Stimulated activated memory B cell treated with anti-CD40 and anti-IgM and Interleukin-4, amounts not matched to agents 10 μg/mL and 1 μg/mL and 100 μg/mL, for 72 hours (primary cell): ENCODE results near the gene ATP6V0A1.
A peak's percentile ranks its signal among the peaks of the same experiment; 100 is the strongest.
"Not testable (repeated sequence)": the region's sequence is repeated elsewhere in the genome, so short reads cannot be mapped to it uniquely, and the experiment has no call there.

Source experiments
- ATAC-seq: fragments of 150-1000 bp; cut with Tn5 transposase; 2 replicates; pipeline ENCODE4 v1.10.0; 2021
- H3K27ac Mint-ChIP-seq: one replicate; pipeline ENCODE4 v1.8.0; 2022; ENCODE audit warnings: mild to moderate bottlenecking, mixed read lengths
- H3K27me3 Mint-ChIP-seq: one replicate; pipeline ENCODE4 v1.8.0; 2022; ENCODE audit warnings: mixed read lengths
- H3K36me3 Mint-ChIP-seq: one replicate; pipeline ENCODE4 v1.8.0; 2022; ENCODE audit warnings: mixed read lengths
- H3K4me1 Mint-ChIP-seq: one replicate; pipeline ENCODE4 v1.8.0; 2022; ENCODE audit warnings: mixed read lengths
- H3K4me3 Mint-ChIP-seq: one replicate; pipeline ENCODE4 v1.8.0; 2022; ENCODE audit warnings: mild to moderate bottlenecking, moderate library complexity, mixed read lengths
- H3K9me3 Mint-ChIP-seq: one replicate; pipeline ENCODE4 v1.8.0; 2022; ENCODE audit warnings: mixed read lengths

ATP6V0A1 gene

GRCh38 chr17:42547001-42547461, 88.4 kb downstream of the ATP6V0A1 start:
- H3K27ac Mint-ChIP-seq, result peak overlapping the region; percentile 63
- peaks cover 9% of the 10 kb centered on the region for H3K36me3 Mint-ChIP-seq
- no peaks in the 10 kb centered on the region for H3K9me3 Mint-ChIP-seq
- ATAC-seq, result no peak
- H3K4me1 Mint-ChIP-seq, result peaks cover 30% of the 10 kb centered on the region
- H3K27me3 Mint-ChIP-seq, result no peaks in the 10 kb centered on the region
- H3K4me3 Mint-ChIP-seq, result peak overlapping the region; percentile 33

DNA sequence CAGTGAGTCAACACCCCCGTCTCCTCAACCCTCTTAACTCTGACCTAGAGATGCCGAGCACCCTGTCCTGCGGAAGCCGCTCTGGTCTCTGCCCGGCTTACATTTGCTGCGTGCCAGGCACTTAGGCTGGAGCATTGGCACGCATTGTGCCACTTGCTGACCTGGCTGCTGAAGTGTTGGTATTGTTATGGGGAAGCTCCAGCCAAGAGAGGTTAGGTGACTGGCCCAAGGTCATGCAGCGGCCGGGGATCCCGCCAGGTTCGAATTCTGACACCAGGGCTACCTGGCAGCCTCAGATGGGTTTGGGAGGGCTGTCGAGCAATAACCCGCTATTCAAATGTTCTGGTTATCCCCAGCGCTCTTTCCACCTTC, 89.0 kb downstream of the ATP6V0A1 start:
- peaks cover 33% of the 10 kb centered on the region for H3K4me1 Mint-ChIP-seq
- ATAC-seq, result no peak
- no peaks in the 10 kb centered on the region for H3K27me3 Mint-ChIP-seq
- peak overlapping the region; percentile 45 for H3K4me3 Mint-ChIP-seq
- no peaks in the 10 kb centered on the region for H3K9me3 Mint-ChIP-seq
- no peak overlapping the region for H3K27ac Mint-ChIP-seq
- H3K36me3 Mint-ChIP-seq, result peaks cover 8% of the 10 kb centered on the region

DNA sequence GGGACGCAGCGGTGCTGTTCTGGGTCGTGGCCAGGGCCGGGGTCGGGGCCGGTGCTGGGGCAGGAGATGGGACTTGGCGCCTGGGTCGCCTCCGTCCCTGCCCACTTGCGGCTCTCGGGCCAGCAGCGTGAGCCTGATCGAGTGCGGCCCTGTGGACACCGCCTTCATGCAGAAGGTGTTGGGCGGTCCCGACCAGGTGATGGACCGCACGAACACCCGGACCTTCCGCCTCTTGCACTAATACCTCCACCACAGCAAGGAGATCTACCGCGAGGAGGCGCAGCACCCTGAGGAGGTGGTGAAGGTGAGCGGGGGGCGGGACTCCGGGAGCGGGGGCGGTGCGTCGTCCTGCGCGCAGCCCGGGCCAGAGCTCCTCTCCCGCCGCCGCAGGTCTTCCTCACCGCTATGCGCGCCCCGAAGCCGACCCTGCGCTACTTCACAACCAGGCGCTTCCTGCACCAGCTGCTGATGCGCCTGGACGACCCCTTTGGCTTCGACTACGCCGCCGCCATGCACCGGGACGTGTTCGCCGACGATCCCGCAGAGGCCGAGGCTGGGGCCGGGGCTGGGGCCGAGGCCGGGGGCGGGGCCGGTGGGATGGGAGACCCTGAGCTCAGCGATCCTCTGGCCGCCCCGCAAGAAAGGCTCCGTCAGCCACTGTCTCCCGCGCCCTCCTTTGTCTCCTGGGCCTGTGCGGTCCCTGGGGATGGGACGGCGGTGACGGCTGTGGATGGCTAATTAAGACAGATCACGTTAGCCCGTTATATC, 89.6 kb downstream of the ATP6V0A1 start:
- Mint-ChIP-seq H3K36me3 (peaks cover 2% of the 10 kb centered on the region), H3K27ac (no peak overlapping the region), H3K9me3 (no peaks in the 10 kb centered on the region), H3K4me3 (peak overlapping the region; percentile 45), H3K27me3 (no peaks in the 10 kb centered on the region), H3K4me1 (peaks cover 38% of the 10 kb centered on the region)
- peak; percentile 94 for ATAC-seq

- Mint-ChIP-seq H3K27me3 (no peaks in the 10 kb centered on the region), H3K27ac (no peak overlapping the region), H3K9me3 (no peaks in the 10 kb centered on the region), H3K4me3 (peak overlapping the region; percentile 45), H3K4me1 (peaks cover 47% of the 10 kb centered on the region), H3K36me3 (no peaks in the 10 kb centered on the region)
- ATAC-seq, result no peak
These were observed 90.5 kb downstream of the ATP6V0A1 start for GRCh38 chr17:42548993-42549755.

DNA sequence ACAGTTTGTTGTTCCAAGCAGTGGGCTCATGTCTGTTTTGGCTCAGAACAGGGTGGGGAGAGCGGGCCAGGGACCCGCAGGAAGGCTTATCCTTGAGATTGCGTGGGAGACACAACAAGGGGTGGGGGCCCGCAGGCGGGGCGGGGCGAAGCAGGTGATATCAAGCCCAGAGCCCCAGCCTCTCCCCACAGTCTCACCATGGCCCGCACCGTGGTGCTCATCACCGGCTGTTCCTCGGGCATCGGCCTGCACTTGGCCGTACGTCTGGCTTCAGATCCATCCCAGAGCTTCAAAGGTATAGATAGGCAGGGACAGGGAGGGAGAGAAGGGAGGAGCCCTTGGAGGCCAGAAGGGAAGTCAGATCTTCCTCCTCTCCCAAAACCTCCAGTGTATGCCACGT, 94.1 kb downstream of the ATP6V0A1 start, which contains the start of gene HSD17B1:
Gene HSD17B1, plus strand, starts transcription at position 188 of the 400 bp plus-strand sequence. Its CDS starts 11 bp downstream, at position 199.
- Mint-ChIP-seq H3K4me3 (peak within 1 kb of the TSS; percentile 99), H3K27ac (peak within 1 kb of the TSS; percentile 98), H3K4me1 (peaks cover 54% of the 10 kb centered on the region)
- not testable (repeated sequence) for ATAC-seq, H3K27me3 Mint-ChIP-seq, H3K36me3 Mint-ChIP-seq, H3K9me3 Mint-ChIP-seq

GRCh38 chr17:42553161-42553818, 94.6 kb downstream of the ATP6V0A1 start:
- Mint-ChIP-seq H3K9me3 (no peaks in the 10 kb centered on the region), H3K27me3 (no peaks in the 10 kb centered on the region), H3K4me1 (peaks cover 53% of the 10 kb centered on the region), H3K4me3 (peak overlapping the region; percentile 99), H3K27ac (peak overlapping the region; percentile 98), H3K36me3 (no peaks in the 10 kb centered on the region)
- ATAC-seq, result no peak

DNA sequence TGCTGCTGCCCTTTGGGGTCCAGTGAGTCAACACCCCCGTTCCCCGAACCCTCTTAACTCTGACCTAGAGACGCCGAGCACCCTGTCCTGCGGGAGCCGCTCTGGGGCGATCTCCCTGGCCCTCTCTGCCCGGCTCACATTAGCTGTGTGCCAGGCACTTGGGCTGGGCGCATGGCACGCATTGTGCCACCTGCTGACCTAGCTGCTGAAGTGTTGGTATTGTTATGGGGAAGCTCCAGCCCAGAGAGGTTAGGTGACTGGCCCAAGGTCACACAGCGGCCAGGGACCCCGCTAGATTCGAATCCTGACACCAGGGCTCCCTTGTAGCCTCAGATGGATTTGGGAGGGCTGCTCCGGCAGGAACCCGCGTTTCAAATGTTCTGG, 95.2 kb downstream of the ATP6V0A1 start:
- ATAC-seq, result no peak
- Mint-ChIP-seq H3K27ac (peak overlapping the region; percentile 98), H3K4me1 (peaks cover 50% of the 10 kb centered on the region), H3K27me3 (no peaks in the 10 kb centered on the region), H3K4me3 (peak overlapping the region; percentile 99), H3K36me3 (no peaks in the 10 kb centered on the region), H3K9me3 (no peaks in the 10 kb centered on the region)

DNA sequence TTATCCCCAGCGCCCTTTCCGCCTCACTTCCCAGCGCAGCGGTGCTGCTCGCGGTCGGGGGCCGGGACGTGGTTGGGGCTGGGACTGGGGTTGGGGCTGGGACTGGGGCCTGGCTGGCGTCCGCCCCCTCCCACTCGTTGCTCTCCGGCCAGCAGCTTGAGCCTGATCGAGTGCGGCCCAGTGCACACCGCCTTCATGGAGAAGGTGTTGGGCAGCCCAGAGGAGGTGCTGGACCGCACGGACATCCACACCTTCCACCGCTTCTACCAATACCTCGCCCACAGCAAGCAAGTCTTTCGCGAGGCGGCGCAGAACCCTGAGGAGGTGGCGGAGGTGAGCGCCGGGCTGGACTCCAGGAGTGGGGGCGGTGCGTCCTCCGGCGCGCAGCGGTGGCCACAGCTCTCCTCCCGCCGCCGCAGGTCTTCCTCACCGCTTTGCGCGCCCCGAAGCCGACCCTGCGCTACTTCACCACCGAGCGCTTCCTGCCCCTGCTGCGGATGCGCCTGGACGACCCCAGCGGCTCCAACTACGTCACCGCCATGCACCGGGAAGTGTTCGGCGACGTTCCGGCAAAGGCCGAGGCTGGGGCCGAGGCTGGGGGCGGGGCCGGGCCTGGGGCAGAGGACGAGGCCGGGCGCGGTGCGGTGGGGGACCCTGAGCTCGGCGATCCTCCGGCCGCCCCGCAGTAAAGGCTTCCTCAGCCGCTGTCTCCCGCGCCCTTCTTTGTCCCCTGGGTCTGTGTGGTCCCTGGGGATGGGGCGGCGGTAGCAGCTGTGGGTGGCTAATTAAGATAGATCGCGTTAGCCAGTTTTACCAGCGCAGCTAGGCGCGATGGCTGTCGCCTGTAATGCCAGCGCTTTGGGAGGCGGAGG, 95.8 kb downstream of the ATP6V0A1 start:
- H3K36me3 Mint-ChIP-seq, result no peaks in the 10 kb centered on the region
- H3K27me3 Mint-ChIP-seq, result no peaks in the 10 kb centered on the region
- peak; percentile 96 for ATAC-seq
- H3K27ac Mint-ChIP-seq, result peak overlapping the region; percentile 98
- no peaks in the 10 kb centered on the region for H3K9me3 Mint-ChIP-seq
- peak overlapping the region; percentile 99 for H3K4me3 Mint-ChIP-seq
- H3K4me1 Mint-ChIP-seq, result peaks cover 45% of the 10 kb centered on the region

DNA sequence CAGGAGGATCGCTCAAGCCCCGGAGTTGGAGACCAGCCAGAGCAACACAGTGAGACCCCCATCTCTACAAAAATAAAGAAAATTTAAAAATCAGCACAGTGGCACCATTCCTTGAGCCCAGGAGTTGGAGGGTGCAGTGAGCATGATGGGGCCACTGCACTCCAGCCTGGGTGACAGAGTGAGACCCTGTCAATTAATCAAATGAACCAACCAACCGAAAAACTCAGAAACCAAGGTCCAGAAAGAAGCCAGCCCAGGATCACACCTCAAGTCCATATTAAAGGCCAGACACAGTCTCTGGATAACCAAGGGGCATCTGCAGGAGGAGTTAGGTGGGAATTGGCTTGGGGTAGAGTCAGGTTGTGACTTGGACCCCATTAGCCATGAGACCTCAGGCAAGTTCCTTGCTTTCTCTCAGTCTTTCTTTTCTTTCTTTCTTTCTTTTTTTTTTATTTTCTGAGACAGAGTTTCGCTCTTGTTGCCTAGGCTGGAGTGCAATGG, 96.5 kb downstream of the ATP6V0A1 start:
- H3K27ac Mint-ChIP-seq, result peak overlapping the region; percentile 98
- no peaks in the 10 kb centered on the region for H3K36me3 Mint-ChIP-seq
- H3K4me1 Mint-ChIP-seq, result peaks cover 49% of the 10 kb centered on the region
- H3K4me3 Mint-ChIP-seq, result peak overlapping the region; percentile 99
- H3K27me3 Mint-ChIP-seq, result no peaks in the 10 kb centered on the region
- H3K9me3 Mint-ChIP-seq, result no peaks in the 10 kb centered on the region
- no peak for ATAC-seq

DNA sequence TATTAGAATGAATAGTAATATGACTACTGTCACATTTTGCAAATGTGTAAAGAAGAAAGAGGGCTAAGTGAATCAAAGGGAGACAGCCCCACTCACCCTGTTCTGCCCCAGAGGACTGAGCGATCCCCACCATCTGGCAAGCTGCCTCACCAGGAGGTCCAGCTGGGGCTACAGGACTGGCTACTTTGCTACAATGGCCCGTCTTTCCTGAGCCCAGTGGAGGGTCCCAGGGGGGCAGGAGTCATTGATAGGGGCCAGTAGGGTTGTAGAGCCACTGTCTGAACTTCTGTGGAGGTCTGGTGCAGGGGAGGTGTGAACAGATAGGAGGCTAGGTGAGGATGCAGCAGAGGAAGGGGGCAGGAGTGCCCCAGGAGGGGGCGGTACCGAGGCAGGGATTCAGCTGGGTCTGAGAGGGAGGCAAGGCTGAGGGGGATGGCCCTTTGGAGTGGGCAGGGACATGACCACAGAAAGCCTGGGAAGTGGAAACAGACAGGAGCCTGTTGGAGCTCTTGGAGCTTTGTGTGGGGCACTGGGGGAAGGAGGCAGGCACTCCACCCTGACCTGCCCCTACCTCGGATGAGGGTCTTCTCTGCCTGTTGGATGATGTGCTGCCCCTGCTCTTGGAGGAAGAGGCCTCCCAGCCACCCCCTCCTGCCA, 97.4 kb downstream of the ATP6V0A1 start:
- not testable (repeated sequence) for ATAC-seq, H3K27ac Mint-ChIP-seq, H3K27me3 Mint-ChIP-seq, H3K36me3 Mint-ChIP-seq, H3K4me3 Mint-ChIP-seq, H3K9me3 Mint-ChIP-seq
- H3K4me1 Mint-ChIP-seq, result peaks cover 51% of the 10 kb centered on the region

DNA sequence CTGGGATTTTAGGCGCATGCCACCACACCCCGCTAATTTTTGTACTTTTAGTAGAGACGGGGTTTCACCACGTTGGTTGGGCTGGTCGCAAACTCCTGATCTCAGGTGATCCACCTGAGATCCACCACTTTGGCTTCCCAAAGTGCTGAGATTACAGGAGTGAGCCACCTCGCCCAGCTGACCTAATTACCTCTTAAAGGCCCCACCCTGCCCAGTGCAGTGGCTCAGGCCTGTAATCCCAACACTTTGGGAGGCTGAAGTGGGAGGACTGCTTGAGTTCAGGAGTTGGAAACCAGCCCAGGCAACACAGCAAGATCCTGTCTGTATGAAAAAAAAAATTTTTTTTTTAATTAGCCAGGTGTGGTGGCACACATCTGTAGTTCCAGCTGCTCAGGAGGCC, 100.4 kb downstream of the ATP6V0A1 start:
- H3K27ac Mint-ChIP-seq, result peak overlapping the region; percentile 90
- peaks cover 54% of the 10 kb centered on the region for H3K4me1 Mint-ChIP-seq
- no peak overlapping the region for H3K4me3 Mint-ChIP-seq
- H3K27me3 Mint-ChIP-seq, result no peaks in the 10 kb centered on the region
- no peak for ATAC-seq
- peaks cover 10% of the 10 kb centered on the region for H3K36me3 Mint-ChIP-seq
- H3K9me3 Mint-ChIP-seq, result no peaks in the 10 kb centered on the region

DNA sequence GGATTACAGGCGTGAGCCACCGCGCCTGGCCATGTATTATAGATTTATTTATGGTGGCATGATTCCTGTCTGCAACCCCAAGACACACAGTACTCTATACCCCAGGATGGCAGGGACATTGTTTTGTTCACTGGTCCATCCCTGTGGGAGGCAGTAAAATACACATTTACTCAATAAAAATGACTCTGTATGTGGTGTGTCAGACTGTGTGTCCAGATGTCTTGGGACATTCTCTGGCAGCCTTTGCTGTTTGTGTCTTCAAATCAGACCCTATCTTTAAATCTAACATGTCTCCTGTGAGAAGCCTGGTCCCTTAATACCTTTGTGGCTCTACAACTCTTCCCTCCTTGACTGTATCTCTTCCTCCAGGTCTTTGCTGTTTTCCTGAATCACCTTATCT, 101.6 kb downstream of the ATP6V0A1 start:
- Mint-ChIP-seq H3K9me3 (no peaks in the 10 kb centered on the region), H3K4me3 (no peak overlapping the region), H3K36me3 (peaks cover 14% of the 10 kb centered on the region), H3K27ac (peak overlapping the region; percentile 90), H3K27me3 (no peaks in the 10 kb centered on the region), H3K4me1 (peaks cover 50% of the 10 kb centered on the region)
- ATAC-seq, result no peak

- peak within 1 kb of the TSS; percentile 86 for H3K4me3 Mint-ChIP-seq
- no peaks in the 10 kb centered on the region for H3K27me3 Mint-ChIP-seq
- ATAC-seq, result peak; percentile 82
- H3K27ac Mint-ChIP-seq, result peak within 1 kb of the TSS; percentile 90
- H3K36me3 Mint-ChIP-seq, result peaks cover 20% of the 10 kb centered on the region
- peaks cover 52% of the 10 kb centered on the region for H3K4me1 Mint-ChIP-seq
- H3K9me3 Mint-ChIP-seq, result no peaks in the 10 kb centered on the region
These were observed 103.3 kb downstream of the ATP6V0A1 start, which contains the start of gene COASY for GRCh38 chr17:42561897-42562387. Gene COASY, plus strand, starts transcription at chr17:42562148. Its CDS starts 475 bp downstream, at chr17:42562623.
